Measurements from ENCODE around the gene TBL1XR1.

GRCh38 chr3:177122183-177122856 lies 75.0 kb downstream of the TBL1XR1 start:
- TF ChIP-seq TAF1 (IDR thresholded peaks at IDR 0.05; ENCODE audit: low read depth) (no peak), MAX (IDR thresholded peaks at IDR 0.05) (no peak), EGR1 (IDR thresholded peaks at IDR 0.05) (no peak), YY1 (IDR thresholded peaks at IDR 0.05; ENCODE audit: low read depth) (no peak), ZBTB7A (IDR thresholded peaks at IDR 0.05; ENCODE audit: low read depth) (no peak), CEBPB (IDR thresholded peaks at IDR 0.05) (no peak), EP300 (IDR thresholded peaks at IDR 0.05; ENCODE audit: borderline replicate concordance) (no peak)

All from Ishikawa (cell line).